ENCODE results near the gene COPS6.

DNA sequence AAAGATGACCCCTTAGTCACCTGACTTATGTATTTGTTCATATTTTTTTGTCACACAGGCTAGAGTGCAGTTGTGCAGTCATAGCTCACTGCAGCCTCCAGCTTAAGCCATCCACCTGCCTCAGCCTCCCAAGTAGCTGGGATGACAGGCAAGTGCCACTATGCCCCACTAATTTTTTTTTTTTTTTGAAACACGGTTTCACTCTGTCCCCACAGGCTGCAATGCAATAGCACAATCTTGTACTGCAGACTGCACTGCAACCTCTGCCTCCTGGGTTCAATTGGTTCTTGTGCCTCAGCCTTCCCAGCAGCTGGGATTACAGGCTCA is 39.8 kb downstream of the COPS6 start:
- TF ChIP-seq, protein P1, sequence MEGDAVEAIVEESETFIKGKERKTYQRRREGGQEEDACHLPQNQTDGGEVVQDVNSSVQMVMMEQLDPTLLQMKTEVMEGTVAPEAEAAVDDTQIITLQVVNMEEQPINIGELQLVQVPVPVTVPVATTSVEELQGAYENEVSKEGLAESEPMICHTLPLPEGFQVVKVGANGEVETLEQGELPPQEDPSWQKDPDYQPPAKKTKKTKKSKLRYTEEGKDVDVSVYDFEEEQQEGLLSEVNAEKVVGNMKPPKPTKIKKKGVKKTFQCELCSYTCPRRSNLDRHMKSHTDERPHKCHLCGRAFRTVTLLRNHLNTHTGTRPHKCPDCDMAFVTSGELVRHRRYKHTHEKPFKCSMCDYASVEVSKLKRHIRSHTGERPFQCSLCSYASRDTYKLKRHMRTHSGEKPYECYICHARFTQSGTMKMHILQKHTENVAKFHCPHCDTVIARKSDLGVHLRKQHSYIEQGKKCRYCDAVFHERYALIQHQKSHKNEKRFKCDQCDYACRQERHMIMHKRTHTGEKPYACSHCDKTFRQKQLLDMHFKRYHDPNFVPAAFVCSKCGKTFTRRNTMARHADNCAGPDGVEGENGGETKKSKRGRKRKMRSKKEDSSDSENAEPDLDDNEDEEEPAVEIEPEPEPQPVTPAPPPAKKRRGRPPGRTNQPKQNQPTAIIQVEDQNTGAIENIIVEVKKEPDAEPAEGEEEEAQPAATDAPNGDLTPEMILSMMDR (IDR thresholded peaks at IDR 0.05; ENCODE audit: insufficient read depth, low read length, poor library complexity, severe bottlenecking): no peak
- TF ChIP-seq EZH2phosphoT487 (conservative IDR thresholded peaks at IDR 0.05; ENCODE audit: low read length): no peak

All from SU-DHL-6 (cell line).